ENCODE data around the gene AHSG.
"Not testable (repeated sequence)": the region's sequence is repeated elsewhere in the genome, so short reads cannot be mapped to it uniquely, and the experiment has no call there.

The AHSG gene

GRCh38 chr3:186612721-186613636, at the start of gene AHSG:
AHSG (plus strand) TSS chr3:186613060; CDS start chr3:186613142, 82 bp downstream.
- DNase-seq (ENCODE audit: extremely low read depth in 1 of 2, low read depth in 1 of 2) = no peak

- DNase-seq (ENCODE audit: extremely low read depth in 1 of 2, low read depth in 1 of 2) = no peak
Measured at GRCh38 chr3:186564586-186564985, 48.3 kb upstream of the AHSG start.

- DNase-seq (ENCODE audit: extremely low read depth in 1 of 2, low read depth in 1 of 2) = no peak
Measured at GRCh38 chr3:186566772-186567071, 46.1 kb upstream of the AHSG start.

- DNase-seq (ENCODE audit: extremely low read depth in 1 of 2, low read depth in 1 of 2) = peak; percentile 67 to 93
Measured at GRCh38 chr3:186567072-186567921, 45.6 kb upstream of the AHSG start, which contains the start of gene TBCCD1. TBCCD1 (minus strand) TSS chr3:186567339; CDS start chr3:186564329, 3,010 bp downstream.

- not testable (repeated sequence) for DNase-seq (ENCODE audit: extremely low read depth in 1 of 2, low read depth in 1 of 2)
Measured at GRCh38 chr3:186569361-186569760, 43.5 kb upstream of the AHSG start.

GRCh38 chr3:186569779-186570095, 43.1 kb upstream of the AHSG start:
- DNase-seq (ENCODE audit: extremely low read depth in 1 of 2, low read depth in 1 of 2) = no peak

- peak; percentile 95 to 96 for DNase-seq (ENCODE audit: extremely low read depth in 1 of 2, low read depth in 1 of 2)
Measured at GRCh38 chr3:186570096-186570940, 42.5 kb upstream of the AHSG start, which contains the start of gene DNAJB11. DNAJB11 (plus strand) TSS chr3:186570720; CDS start chr3:186570898, 178 bp downstream.

- no peak for DNase-seq (ENCODE audit: extremely low read depth in 1 of 2, low read depth in 1 of 2)
Measured at GRCh38 chr3:186570941-186571643, 41.8 kb upstream of the AHSG start.

- DNase-seq (ENCODE audit: extremely low read depth in 1 of 2, low read depth in 1 of 2) = no peak
Measured at GRCh38 chr3:186571644-186572013, 41.2 kb upstream of the AHSG start.

- DNase-seq (ENCODE audit: extremely low read depth in 1 of 2, low read depth in 1 of 2) = no peak
Measured at GRCh38 chr3:186577521-186577920, 35.3 kb upstream of the AHSG start.

- no peak for DNase-seq (ENCODE audit: extremely low read depth in 1 of 2, low read depth in 1 of 2)
Measured at GRCh38 chr3:186580785-186581184, 32.1 kb upstream of the AHSG start.

GRCh38 chr3:186582541-186582940, 30.3 kb upstream of the AHSG start:
- DNase-seq (ENCODE audit: extremely low read depth in 1 of 2, low read depth in 1 of 2) = no peak

- no peak for DNase-seq (ENCODE audit: extremely low read depth in 1 of 2, low read depth in 1 of 2)
Measured at GRCh38 chr3:186583831-186584230, 29.0 kb upstream of the AHSG start.

- DNase-seq (ENCODE audit: extremely low read depth in 1 of 2, low read depth in 1 of 2) = not testable (repeated sequence)
Measured at GRCh38 chr3:186586245-186586644, 26.6 kb upstream of the AHSG start.

- no peak for DNase-seq (ENCODE audit: extremely low read depth in 1 of 2, low read depth in 1 of 2)
Measured at GRCh38 chr3:186587183-186587582, 25.7 kb upstream of the AHSG start.

- no peak for DNase-seq (ENCODE audit: extremely low read depth in 1 of 2, low read depth in 1 of 2)
Measured at GRCh38 chr3:186588632-186589031, 24.2 kb upstream of the AHSG start.

GRCh38 chr3:186589121-186589520, 23.7 kb upstream of the AHSG start:
- no peak for DNase-seq (ENCODE audit: extremely low read depth in 1 of 2, low read depth in 1 of 2)

- no peak for DNase-seq (ENCODE audit: extremely low read depth in 1 of 2, low read depth in 1 of 2)
Measured at GRCh38 chr3:186589856-186590579, 22.8 kb upstream of the AHSG start.

- no peak for DNase-seq (ENCODE audit: extremely low read depth in 1 of 2, low read depth in 1 of 2)
Measured at GRCh38 chr3:186590580-186591295, 22.1 kb upstream of the AHSG start.
